CD4-positive, alpha-beta memory T cell (primary cell): ENCODE data around the gene KCND2. TPM values are rescaled to one million over a fixed set of nuclear protein-coding genes. Genes with fewer than 3 reads are reported as not detected.

Experiments
- CTCF ChIA-PET: fragments of 350-600 bp; sonication (Branson Sonifier 250); formaldehyde crosslinking; loops from one replicate; lab custom pipeline; 2021; ENCODE audit warnings: inconsistent platforms; ENCODE audit not compliant: partially characterized antibody; lab: Charles Lee
- POLR2A ChIA-PET: fragments of 350-600 bp; sonication (Branson Sonifier 250); formaldehyde crosslinking; loops from one replicate; lab custom pipeline; 2021; ENCODE audit not compliant: partially characterized antibody; lab: Charles Lee
- DNase-seq, 5 donors: peaks; one replicate each; pipeline versions ENCODE4 v3.0.0 to v3.0.0-alpha.2; 2020 to 2022; ENCODE audit warnings: mixed read lengths in 1 of 5
- H3K27ac ChIP-seq: one replicate; pipeline ENCODE4 v1.7.0; 2013; ENCODE audit warnings: low read depth, low read length
- H3K27me3 ChIP-seq: 2 replicates; pipeline ENCODE4 v1.7.0; 2013; ENCODE audit warnings: mild to moderate bottlenecking, low read length, moderate library complexity; ENCODE audit not compliant: insufficient read depth
- H3K36me3 ChIP-seq: 2 replicates; pipeline ENCODE4 v1.7.0; 2013; ENCODE audit warnings: mild to moderate bottlenecking, low read length, moderate library complexity; ENCODE audit not compliant: insufficient read depth
- H3K4me1 ChIP-seq: 2 replicates; pipeline ENCODE4 v1.7.0; 2013; ENCODE audit warnings: mild to moderate bottlenecking, low read length, moderate library complexity; ENCODE audit not compliant: insufficient read depth
- H3K4me3 ChIP-seq, 2 donors: one replicate each; pipeline ENCODE4 v1.7.0; 2013; ENCODE audit warnings: low read length in 2 of 2, mild to moderate bottlenecking in 1 of 2
- H3K9me3 ChIP-seq, 2 donors: one replicate each; pipeline ENCODE4 v1.7.0; 2013; ENCODE audit warnings: low read length in 2 of 2, control low read depth in 1 of 2; ENCODE audit not compliant: control insufficient read depth in 1 of 2
- H3K27ac Mint-ChIP-seq, 7 donors: one replicate each; pipeline ENCODE4 v1.8.0; 2020 to 2021; ENCODE audit warnings: mixed read lengths in 7 of 7, mild to moderate bottlenecking in 6 of 7, inconsistent platforms in 3 of 7, moderate library complexity in 3 of 7
- H3K27me3 Mint-ChIP-seq, 2 donors: one replicate each; pipeline ENCODE4 v1.8.0; 2020 to 2021; ENCODE audit warnings: mixed read lengths in 2 of 2
- H3K36me3 Mint-ChIP-seq, 2 donors: one replicate each; pipeline ENCODE4 v1.8.0; 2020 to 2021; ENCODE audit warnings: mixed read lengths in 2 of 2, inconsistent platforms in 1 of 2, mild to moderate bottlenecking in 1 of 2
- H3K4me1 Mint-ChIP-seq, 4 donors: one replicate each; pipeline ENCODE4 v1.8.0; 2020 to 2021; ENCODE audit warnings: mixed read lengths in 4 of 4, mild to moderate bottlenecking in 1 of 4
- H3K4me3 Mint-ChIP-seq, 8 donors: one replicate each; pipeline ENCODE4 v1.8.0; 2020 to 2021; ENCODE audit warnings: mixed read lengths in 8 of 8, mild to moderate bottlenecking in 7 of 8, moderate library complexity in 6 of 8, inconsistent platforms in 3 of 8
- H3K9me3 Mint-ChIP-seq, 8 donors: one replicate each; pipeline ENCODE4 v1.8.0; 2020 to 2021; ENCODE audit warnings: mixed read lengths in 8 of 8, mild to moderate bottlenecking in 5 of 8, inconsistent platforms in 3 of 8, moderate library complexity in 1 of 8
- intact Hi-C: fragments of 100-400 bp; cut with micrococcal nuclease; formaldehyde crosslinking; loops from one replicate; pipeline ENCODE4 v1.15.1; 2023
- polyA plus RNA-seq, 2 donors: library from polyadenylated mRNA; unstranded; fragments of 300-500 nt; fragmentation: Illumina TruSeq; gene quantifications; one replicate each; pipeline ENCODE4 v1.2.3, GENCODE V29; 2021
- total RNA-seq, 2 experiments: library from RNA; stranded (reverse); gene quantifications; one replicate each; pipeline ENCODE4 v1.2.3, GENCODE V29; 2021

KCND2 gene
- total and polyA plus RNA-seq, 4 experiments from 2014 or later, result not detected

DNA sequence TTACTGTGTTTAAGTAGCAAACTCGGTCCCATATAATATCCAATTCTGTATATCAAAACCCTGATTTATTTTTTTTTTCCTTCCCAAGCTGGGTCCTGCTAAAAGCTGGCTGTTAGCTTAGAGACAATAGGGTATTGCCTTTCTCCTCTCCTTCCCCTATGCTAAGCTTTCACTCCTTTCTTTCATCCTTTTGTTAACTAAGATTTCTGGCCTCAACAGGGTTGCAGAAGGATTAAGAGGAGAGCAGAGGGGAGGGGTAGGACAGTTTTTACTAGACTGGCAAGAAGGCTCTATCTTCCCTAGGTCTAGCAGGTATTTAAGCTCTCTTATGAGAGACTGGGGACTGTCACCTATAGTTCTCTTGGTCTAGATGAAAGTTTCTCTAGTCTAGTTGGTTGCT lies 229.2 kb downstream of the KCND2 start:
- no peak overlapping the region for H3K27ac Mint-ChIP-seq
- no peak overlapping the region for H3K4me3 ChIP-seq
- no peaks in the 10 kb centered on the region for H3K36me3 Mint-ChIP-seq
- no peaks in the 10 kb centered on the region for H3K36me3 ChIP-seq
- ChIA-PET CTCF (no interaction called here), POLR2A (no interaction called here)
- H3K27me3 Mint-ChIP-seq, result no peaks in the 10 kb centered on the region
- no peaks in the 10 kb centered on the region for H3K4me1 ChIP-seq
- H3K9me3 ChIP-seq, result no peaks in the 10 kb centered on the region
- H3K4me1 Mint-ChIP-seq, result no peaks in the 10 kb centered on the region
- no peak for DNase-seq
- intact Hi-C loops, result no loop called here
- H3K27me3 ChIP-seq, result no peaks in the 10 kb centered on the region
- H3K27ac ChIP-seq, result no peak overlapping the region
- peaks cover 0 to 2% (median 0%) of the 10 kb centered on the region in 8 donors for H3K9me3 Mint-ChIP-seq
- H3K4me3 Mint-ChIP-seq, result no peak overlapping the region

DNA sequence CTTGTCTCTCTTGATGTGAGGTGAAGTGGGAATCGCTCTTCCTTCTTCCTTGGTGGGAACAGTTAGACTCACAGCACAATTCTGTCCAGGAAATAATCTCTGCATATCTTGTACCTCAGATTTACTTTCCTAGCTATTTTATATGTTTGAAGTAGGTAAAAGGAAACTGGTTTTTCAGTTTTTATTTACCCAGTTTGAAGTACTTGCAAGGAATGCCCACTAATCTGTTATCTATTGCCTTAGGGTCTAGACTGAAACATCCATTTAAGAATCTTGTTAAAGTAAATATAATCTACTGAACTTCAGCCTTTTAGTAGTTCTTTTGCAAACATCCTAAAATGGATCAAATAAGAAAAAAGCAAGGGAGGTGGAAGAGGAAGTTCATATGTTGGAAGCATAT lies 229.8 kb downstream of the KCND2 start:
- POLR2A ChIA-PET, result no interaction called here
- H3K27ac Mint-ChIP-seq, result no peak overlapping the region
- no peaks in the 10 kb centered on the region for H3K27me3 Mint-ChIP-seq
- Histone ChIP-seq H3K27ac (no peak overlapping the region), H3K4me3 (no peak overlapping the region), H3K36me3 (no peaks in the 10 kb centered on the region), H3K27me3 (no peaks in the 10 kb centered on the region), H3K9me3 (no peaks in the 10 kb centered on the region), H3K4me1 (no peaks in the 10 kb centered on the region)
- H3K9me3 Mint-ChIP-seq, result peaks cover 0 to 2% (median 0%) of the 10 kb centered on the region in 8 donors
- DNase-seq, result no peak
- H3K4me3 Mint-ChIP-seq, result no peak overlapping the region
- H3K36me3 Mint-ChIP-seq, result no peaks in the 10 kb centered on the region
- intact Hi-C loops, result no loop called here
- CTCF ChIA-PET, result no interaction called here
- H3K4me1 Mint-ChIP-seq, result no peaks in the 10 kb centered on the region

DNA sequence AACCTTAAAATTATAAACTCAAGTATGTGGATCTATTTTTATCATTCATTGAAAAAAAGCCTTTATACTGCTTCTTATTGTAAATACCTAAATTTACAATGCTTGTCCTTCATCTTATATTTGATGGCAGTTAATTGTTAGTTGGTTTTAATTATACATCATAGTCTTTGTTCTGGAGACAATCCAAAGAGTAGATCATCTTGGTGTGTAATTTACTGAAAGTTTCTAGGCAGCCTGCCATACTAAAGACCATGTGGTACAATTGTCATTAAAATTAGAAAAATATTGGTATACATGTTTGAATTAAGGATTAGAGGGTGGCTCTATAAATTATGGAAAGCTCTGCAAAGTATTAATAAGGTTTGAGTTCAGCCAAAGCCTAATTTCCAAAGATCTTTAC lies 231.4 kb downstream of the KCND2 start:
- Mint-ChIP-seq H3K27me3 (no peaks in the 10 kb centered on the region), H3K4me1 (no peaks in the 10 kb centered on the region), H3K27ac (no peak overlapping the region), H3K36me3 (no peaks in the 10 kb centered on the region), H3K9me3 (peaks cover 0 to 2% (median 0%) of the 10 kb centered on the region in 8 donors), H3K4me3 (no peak overlapping the region)
- no peaks in the 10 kb centered on the region for H3K4me1 ChIP-seq
- intact Hi-C loops, result no loop called here
- H3K36me3 ChIP-seq, result no peaks in the 10 kb centered on the region
- H3K27ac ChIP-seq, result no peak overlapping the region
- no peak for DNase-seq
- no peak overlapping the region for H3K4me3 ChIP-seq
- H3K9me3 ChIP-seq, result no peaks in the 10 kb centered on the region
- CTCF ChIA-PET, result no interaction called here
- no peaks in the 10 kb centered on the region for H3K27me3 ChIP-seq
- POLR2A ChIA-PET, result no interaction called here

DNA sequence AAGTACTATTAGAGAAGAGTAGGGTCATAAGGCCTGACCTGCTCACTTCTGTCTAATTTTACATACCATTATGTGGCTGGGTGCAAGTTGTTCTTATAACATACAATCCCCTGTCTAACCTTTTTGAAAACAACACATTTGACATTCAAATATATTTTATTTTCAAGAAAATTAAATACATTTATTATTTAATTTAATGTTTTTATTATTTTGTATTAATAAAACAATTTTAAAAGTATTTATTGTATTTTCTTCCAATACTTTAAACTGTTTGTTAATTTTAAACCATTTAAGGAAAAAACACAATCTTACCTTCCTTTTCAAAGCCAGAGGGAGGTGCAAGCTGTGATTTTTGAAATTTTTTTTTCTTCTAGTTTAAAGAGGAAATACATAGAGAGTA lies 232.8 kb downstream of the KCND2 start:
- H3K4me1 Mint-ChIP-seq, result no peaks in the 10 kb centered on the region
- H3K9me3 Mint-ChIP-seq, result peaks cover 0 to 2% (median 0%) of the 10 kb centered on the region in 8 donors
- Histone ChIP-seq H3K4me1 (no peaks in the 10 kb centered on the region), H3K4me3 (no peak overlapping the region), H3K27me3 (no peaks in the 10 kb centered on the region), H3K27ac (no peak overlapping the region), H3K9me3 (no peaks in the 10 kb centered on the region), H3K36me3 (no peaks in the 10 kb centered on the region)
- no peaks in the 10 kb centered on the region for H3K27me3 Mint-ChIP-seq
- CTCF ChIA-PET, result no interaction called here
- no peaks in the 10 kb centered on the region for H3K36me3 Mint-ChIP-seq
- intact Hi-C loops, result no loop called here
- H3K4me3 Mint-ChIP-seq, result no peak overlapping the region
- POLR2A ChIA-PET, result no interaction called here
- no peak overlapping the region for H3K27ac Mint-ChIP-seq
- DNase-seq, result no peak

DNA sequence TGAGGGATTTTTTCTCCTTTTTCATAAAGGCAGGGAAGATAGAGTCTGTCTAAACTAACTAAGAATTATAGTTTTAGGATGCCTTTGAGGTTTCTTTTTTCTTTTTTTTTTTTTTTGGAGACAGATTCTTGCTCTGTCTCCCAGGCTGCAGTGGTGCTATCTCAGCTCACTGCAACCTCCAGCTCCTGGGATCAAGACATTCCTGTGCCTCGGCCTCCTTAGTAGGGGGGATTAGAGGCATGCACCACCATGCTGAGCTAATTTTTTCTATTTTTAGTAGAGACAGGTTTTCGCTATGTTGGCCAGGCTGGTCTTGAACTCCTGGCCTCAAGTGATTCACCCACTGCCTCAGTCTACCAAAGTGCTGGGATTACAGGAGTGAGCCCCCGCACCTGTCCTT lies 239.7 kb downstream of the KCND2 start:
- Mint-ChIP-seq H3K9me3 (peaks cover 0 to 4% (median 0%) of the 10 kb centered on the region in 8 donors), H3K27me3 (no peaks in the 10 kb centered on the region), H3K4me1 (no peaks in the 10 kb centered on the region), H3K27ac (no peak overlapping the region), H3K36me3 (no peaks in the 10 kb centered on the region), H3K4me3 (no peak overlapping the region)
- DNase-seq, result no peak
- ChIA-PET CTCF (no interaction called here), POLR2A (no interaction called here)
- H3K4me1 ChIP-seq, result no peaks in the 10 kb centered on the region
- no peak overlapping the region for H3K27ac ChIP-seq
- H3K36me3 ChIP-seq, result no peaks in the 10 kb centered on the region
- no peaks in the 10 kb centered on the region for H3K9me3 ChIP-seq
- no peaks in the 10 kb centered on the region for H3K27me3 ChIP-seq
- H3K4me3 ChIP-seq, result no peak overlapping the region
- intact Hi-C loops, result no loop called here

DNA sequence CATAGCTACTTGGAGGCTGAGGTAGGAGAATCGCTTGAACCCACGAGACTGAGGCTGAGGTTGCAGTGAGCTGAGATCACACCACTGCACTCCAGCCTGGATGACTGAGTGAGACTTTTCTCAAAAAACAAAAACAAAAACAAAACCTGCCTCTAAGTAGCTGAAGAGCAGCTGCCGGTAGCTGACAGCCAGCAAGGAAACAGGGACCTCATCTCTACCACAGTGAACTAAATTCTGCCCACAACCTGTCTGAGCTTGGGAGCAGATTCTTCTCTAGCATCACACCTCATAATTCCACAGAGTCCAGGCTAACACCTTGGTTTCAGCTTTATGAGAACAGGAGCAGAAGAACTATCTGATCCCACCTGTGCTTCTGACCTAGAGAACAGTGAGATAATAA lies 246.2 kb downstream of the KCND2 start:
- Mint-ChIP-seq H3K4me1 (no peaks in the 10 kb centered on the region), H3K4me3 (no peak overlapping the region), H3K9me3 (peaks cover 0 to 6% (median 2%) of the 10 kb centered on the region in 8 donors), H3K36me3 (no peaks in the 10 kb centered on the region), H3K27ac (no peak overlapping the region), H3K27me3 (no peaks in the 10 kb centered on the region)
- no peaks in the 10 kb centered on the region for H3K27me3 ChIP-seq
- POLR2A ChIA-PET, result no interaction called here
- CTCF ChIA-PET, result interaction anchor here (1.3 kb wide), 1 partner anchor 10 kb away, joined by 3 read pairs; no protein-coding TSS in a partner anchor
- no peaks in the 10 kb centered on the region for H3K4me1 ChIP-seq
- no peak for DNase-seq
- H3K27ac ChIP-seq, result no peak overlapping the region
- intact Hi-C loops, result no loop called here
- H3K36me3 ChIP-seq, result no peaks in the 10 kb centered on the region
- no peaks in the 10 kb centered on the region for H3K9me3 ChIP-seq
- H3K4me3 ChIP-seq, result no peak overlapping the region

DNA sequence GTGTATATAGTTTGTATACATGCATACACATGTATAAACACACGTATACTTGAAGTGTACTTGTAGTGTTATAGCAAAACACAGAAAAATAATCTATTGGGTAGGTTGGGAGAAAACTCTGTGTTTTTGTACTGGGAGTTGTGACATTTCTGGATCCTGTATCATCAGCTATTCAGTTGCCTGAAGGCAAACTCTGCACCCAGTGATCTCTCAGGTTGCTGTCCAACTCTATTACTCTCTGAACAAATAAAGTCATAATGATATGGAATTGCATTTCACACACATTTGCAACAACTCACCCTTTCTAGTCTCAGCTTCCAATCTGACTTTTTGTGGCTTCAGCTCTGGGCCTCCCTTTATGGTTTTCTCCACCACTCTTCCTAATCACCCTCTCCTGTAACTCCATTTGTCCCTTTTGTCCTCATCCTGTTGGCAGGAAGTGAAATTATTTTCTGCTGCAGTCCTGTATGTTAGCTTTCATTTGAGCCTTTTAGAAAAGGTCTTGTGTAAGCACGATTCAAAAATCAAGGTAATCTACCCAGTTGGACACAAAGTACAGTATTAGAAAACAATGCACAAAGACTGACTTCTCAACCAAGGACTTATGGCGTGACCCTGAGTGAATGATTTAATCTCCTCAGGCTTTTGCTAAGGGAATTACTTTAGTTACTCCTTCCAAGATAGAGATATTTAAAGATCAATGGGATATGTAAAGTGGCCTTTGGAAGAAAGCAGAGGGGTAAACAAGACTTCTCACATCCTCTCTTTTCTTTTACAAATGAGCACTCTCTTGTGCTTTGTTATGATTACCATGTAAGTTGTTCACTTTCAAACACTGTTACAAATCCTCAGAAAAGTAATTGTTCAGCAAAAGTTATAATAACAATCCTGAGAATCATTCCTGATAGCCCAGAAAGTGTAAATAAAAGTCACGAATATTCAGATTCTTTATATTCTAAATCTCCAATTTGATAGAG lies 249.1 kb downstream of the KCND2 start:
- Histone ChIP-seq H3K4me1 (no peaks in the 10 kb centered on the region), H3K9me3 (no peaks in the 10 kb centered on the region), H3K27me3 (no peaks in the 10 kb centered on the region), H3K4me3 (no peak overlapping the region), H3K36me3 (no peaks in the 10 kb centered on the region), H3K27ac (no peak overlapping the region)
- H3K36me3 Mint-ChIP-seq, result no peaks in the 10 kb centered on the region
- H3K27ac Mint-ChIP-seq, result no peak overlapping the region
- CTCF ChIA-PET, result no interaction called here
- H3K27me3 Mint-ChIP-seq, result no peaks in the 10 kb centered on the region
- H3K4me1 Mint-ChIP-seq, result no peaks in the 10 kb centered on the region
- POLR2A ChIA-PET, result no interaction called here
- intact Hi-C loops, result no loop called here
- DNase-seq, result no peak
- peaks cover 0 to 6% (median 1%) of the 10 kb centered on the region in 8 donors for H3K9me3 Mint-ChIP-seq
- no peak overlapping the region for H3K4me3 Mint-ChIP-seq
